ENCODE results near the gene RND2.
"Not testable (repeated sequence)": the region's sequence is repeated elsewhere in the genome, so short reads cannot be mapped to it uniquely, and the experiment has no call there.

RND2 gene

GRCh38 chr17:43024407-43025289, at the start of gene RND2:
RND2 (plus strand) TSS chr17:43025231; CDS start chr17:43025348, 117 bp downstream.
- peak; percentile 99 for DNase-seq (ENCODE audit: low spot score)

- no peak for DNase-seq (ENCODE audit: low spot score)
Measured at GRCh38 chr17:42975265-42975664, 49.8 kb upstream of the RND2 start.

- DNase-seq (ENCODE audit: low spot score) = not testable (repeated sequence)
Measured at GRCh38 chr17:42975701-42976100, 49.3 kb upstream of the RND2 start.

GRCh38 chr17:42979511-42980273, 45.3 kb upstream of the RND2 start, which contains the start of gene PTGES3L:
PTGES3L (minus strand) TSS chr17:42980080; CDS start chr17:42980053, 27 bp downstream.
- DNase-seq (ENCODE audit: low spot score) = peak; percentile 65

- peak; percentile 83 for DNase-seq (ENCODE audit: low spot score)
Measured at GRCh38 chr17:42980274-42980765, 44.7 kb upstream of the RND2 start, which contains the start of gene RUNDC1. RUNDC1 (plus strand) TSS chr17:42980565; CDS start chr17:42980577, 12 bp downstream.

GRCh38 chr17:42980766-42981397, 44.1 kb upstream of the RND2 start:
- peak; percentile 43 for DNase-seq (ENCODE audit: low spot score)

- DNase-seq (ENCODE audit: low spot score) = no peak
Measured at GRCh38 chr17:42982266-42982665, 42.8 kb upstream of the RND2 start.

GRCh38 chr17:42985225-42985624, 39.8 kb upstream of the RND2 start:
- no peak for DNase-seq (ENCODE audit: low spot score)

GRCh38 chr17:42989141-42989540, 35.9 kb upstream of the RND2 start:
- DNase-seq (ENCODE audit: low spot score) = no peak

- no peak for DNase-seq (ENCODE audit: low spot score)
Measured at GRCh38 chr17:42989726-42990652, 35.0 kb upstream of the RND2 start.

GRCh38 chr17:42991471-42991870, 33.6 kb upstream of the RND2 start:
- no peak for DNase-seq (ENCODE audit: low spot score)

GRCh38 chr17:42992872-42993271, 32.2 kb upstream of the RND2 start:
- no peak for DNase-seq (ENCODE audit: low spot score)

- DNase-seq (ENCODE audit: low spot score) = not testable (repeated sequence)
Measured at GRCh38 chr17:42993913-42994312, 31.1 kb upstream of the RND2 start.

- DNase-seq (ENCODE audit: low spot score) = no peak
Measured at GRCh38 chr17:42997390-42997983, 27.5 kb upstream of the RND2 start.

- peak; percentile 75 for DNase-seq (ENCODE audit: low spot score)
Measured at GRCh38 chr17:42997984-42998938, 26.8 kb upstream of the RND2 start, which contains the start of gene RPL27. RPL27 (plus strand) TSS chr17:42998419; CDS start chr17:42998751, 332 bp downstream.

GRCh38 chr17:42999003-42999525, 26.0 kb upstream of the RND2 start:
- no peak for DNase-seq (ENCODE audit: low spot score)

- DNase-seq (ENCODE audit: low spot score) = not testable (repeated sequence)
Measured at GRCh38 chr17:43000894-43001293, 24.1 kb upstream of the RND2 start.

GRCh38 chr17:43003542-43004172, 21.4 kb upstream of the RND2 start:
- DNase-seq (ENCODE audit: low spot score) = no peak

All from HuH-7.5 (cell line).